RWPE2 (cell line): ENCODE results near the gene PLA2G2E.

ENCODE experiments used
- ATAC-seq: fragments of 200-7000 bp; cut with Tn5 transposase; 3 replicates; pipeline ENCODE4 v1.9.1; 2021; ENCODE audit warnings: low read depth
- DNase-seq: peaks from one replicate; pipeline ENCODE4 v3.0.0-alpha.2; 2020; ENCODE audit warnings: low spot score
- H3K27ac ChIP-seq: fragments of 450-650 bp; 2 replicates; pipeline ENCODE4 v1.5.1; 2017; ENCODE audit warnings: mild to moderate bottlenecking; ENCODE audit not compliant: poor library complexity, severe bottlenecking
- H3K27me3 ChIP-seq: fragments of 250-450 bp; sonication (Bioruptor Pico); 2 replicates; pipeline ENCODE4 v1.5.1; 2021; ENCODE audit warnings: mild to moderate bottlenecking, moderate library complexity; ENCODE audit not compliant: insufficient read depth, poor library complexity, severe bottlenecking
- H3K36me3 ChIP-seq: fragments of 250-450 bp; sonication (Bioruptor Pico); 2 replicates; pipeline ENCODE4 v1.5.1; 2020; ENCODE audit warnings: low read depth, mild to moderate bottlenecking, moderate library complexity
- H3K4me1 ChIP-seq: fragments of 250-450 bp; sonication (Bioruptor Pico); 2 replicates; pipeline ENCODE4 v1.5.1; 2021; ENCODE audit warnings: mild to moderate bottlenecking, moderate library complexity; ENCODE audit not compliant: insufficient read depth, poor library complexity, severe bottlenecking
- H3K4me3 ChIP-seq: fragments of 250-450 bp; sonication (Bioruptor Pico); 2 replicates; pipeline ENCODE4 v1.5.1; 2021; ENCODE audit warnings: mild to moderate bottlenecking, moderate library complexity; ENCODE audit not compliant: severe bottlenecking
- H3K9me3 ChIP-seq: fragments of 250-450 bp; sonication (Bioruptor Pico); 2 replicates; pipeline ENCODE4 v1.5.1; 2021; ENCODE audit warnings: mild to moderate bottlenecking, moderate library complexity; ENCODE audit not compliant: severe bottlenecking
- CTCF ChIP-seq: fragments of 450-650 bp; IDR thresholded peaks from one replicate; pipeline ENCODE4 v1.5.1; 2017; ENCODE audit warnings: mild to moderate bottlenecking, moderate library complexity; ENCODE audit not compliant: poor library complexity, severe bottlenecking

PLA2G2E gene

GRCh38 chr1:19903621-19904020 is 19.8 kb downstream of the PLA2G2E start:
- H3K4me3 ChIP-seq, result no peak overlapping the region
- H3K4me1 ChIP-seq, result peaks cover 11% of the 10 kb centered on the region
- DNase-seq (no peak), ATAC-seq (peak; percentile 99)
- no peaks in the 10 kb centered on the region for H3K27me3 ChIP-seq
- TF ChIP-seq CTCF, result no peak
- H3K27ac ChIP-seq, result peak overlapping the region; percentile 65
- peaks cover 83% of the 10 kb centered on the region for H3K36me3 ChIP-seq
- H3K9me3 ChIP-seq, result no peaks in the 10 kb centered on the region

GRCh38 chr1:19901653-19902052 is 21.8 kb downstream of the PLA2G2E start:
- peaks cover 80% of the 10 kb centered on the region for H3K36me3 ChIP-seq
- no peak for TF ChIP-seq CTCF

GRCh38 chr1:19894218-19894617 is 29.2 kb downstream of the PLA2G2E start:
- no peak for DNase-seq
- peaks cover 82% of the 10 kb centered on the region for H3K36me3 ChIP-seq

More at GRCh38 chr1:19901653-19902052, 21.8 kb downstream of the PLA2G2E start:
- DNase-seq (no peak), ATAC-seq (no peak)
- no peak overlapping the region for H3K27ac ChIP-seq
- no peaks in the 10 kb centered on the region for H3K27me3 ChIP-seq
- no peaks in the 10 kb centered on the region for H3K9me3 ChIP-seq
- peaks cover 11% of the 10 kb centered on the region for H3K4me1 ChIP-seq
- H3K4me3 ChIP-seq, result no peak overlapping the region

GRCh38 chr1:19893687-19894086 is 29.7 kb downstream of the PLA2G2E start:
- H3K4me3 ChIP-seq, result no peak overlapping the region
- peak overlapping the region; percentile 3 for H3K27ac ChIP-seq
- no peak for TF ChIP-seq CTCF
- peaks cover 19% of the 10 kb centered on the region for H3K4me1 ChIP-seq
- H3K36me3 ChIP-seq, result peaks cover 77% of the 10 kb centered on the region
- ATAC-seq (no peak), DNase-seq (no peak)
- H3K9me3 ChIP-seq, result no peaks in the 10 kb centered on the region
- H3K27me3 ChIP-seq, result no peaks in the 10 kb centered on the region

More at GRCh38 chr1:19894218-19894617, 29.2 kb downstream of the PLA2G2E start:
- Histone ChIP-seq H3K27ac (peak overlapping the region; percentile 3), H3K9me3 (no peaks in the 10 kb centered on the region), H3K4me1 (peaks cover 19% of the 10 kb centered on the region), H3K27me3 (no peaks in the 10 kb centered on the region), H3K4me3 (no peak overlapping the region)
- no peak for TF ChIP-seq CTCF
- ATAC-seq, result peak; percentile 31; the same call in 1 of the 3 replicates

GRCh38 chr1:19892628-19893168 is 30.7 kb downstream of the PLA2G2E start:
- peaks cover 19% of the 10 kb centered on the region for H3K4me1 ChIP-seq
- no peak for ATAC-seq

More at GRCh38 chr1:19892628-19893168, 30.7 kb downstream of the PLA2G2E start:
- no peaks in the 10 kb centered on the region for H3K9me3 ChIP-seq
- no peaks in the 10 kb centered on the region for H3K27me3 ChIP-seq
- no peak for TF ChIP-seq CTCF
- no peak overlapping the region for H3K4me3 ChIP-seq
- DNase-seq, result no peak
- H3K27ac ChIP-seq, result no peak overlapping the region
- H3K36me3 ChIP-seq, result peaks cover 72% of the 10 kb centered on the region
